ENCODE measurements around the gene CIART.
"Not testable (repeated sequence)": the region's sequence is repeated elsewhere in the genome, so short reads cannot be mapped to it uniquely, and the experiment has no call there.

The CIART gene

GRCh38 chr1:150302338-150302737, 20.0 kb downstream of the CIART start:
- DNase-seq, result peak in 52 of 56 donors; percentile 1 to 88 (median 60)

GRCh38 chr1:150302902-150303301, 20.5 kb downstream of the CIART start:
- no peak for DNase-seq

GRCh38 chr1:150308585-150308984, 26.2 kb downstream of the CIART start:
- not testable (repeated sequence) for DNase-seq

DNA sequence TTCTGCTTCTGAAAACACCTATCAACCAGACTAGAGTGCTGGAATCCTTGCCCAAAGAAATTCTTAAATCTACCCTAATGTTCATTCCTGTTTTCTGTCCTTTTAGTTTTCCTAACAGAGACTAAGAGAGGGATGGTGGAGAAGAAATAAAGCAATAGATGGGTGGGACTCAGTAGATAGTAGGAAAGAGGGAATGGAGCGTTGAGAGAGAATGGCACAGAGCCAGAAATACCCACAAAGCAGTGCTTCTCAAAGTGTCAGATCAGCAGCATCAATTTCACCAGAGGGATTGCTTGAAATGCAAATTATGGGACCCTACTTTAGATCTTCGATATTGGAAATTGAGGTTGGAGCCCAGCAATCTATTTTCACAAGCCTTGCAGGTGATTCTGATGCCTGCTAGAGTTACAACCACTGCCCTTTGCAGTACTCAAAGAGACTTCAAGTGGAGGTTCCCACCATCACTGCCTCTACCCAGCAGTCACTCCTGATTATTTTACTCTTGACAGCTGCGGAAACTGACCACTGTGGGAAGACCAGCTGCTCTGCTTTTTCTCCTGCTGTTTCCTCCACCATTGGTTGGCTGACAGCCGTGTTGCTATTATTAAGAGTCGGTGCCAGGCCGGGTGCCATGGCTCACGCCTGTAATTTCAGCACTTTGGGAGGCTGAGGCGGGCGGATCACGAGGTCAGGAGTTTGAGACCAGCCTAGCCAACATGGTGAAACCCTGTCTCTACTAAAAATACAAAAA, 27.6 kb downstream of the CIART start:
- no peak for DNase-seq

GRCh38 chr1:150311762-150312161, 29.4 kb downstream of the CIART start:
- no peak for DNase-seq

- not testable (repeated sequence) for DNase-seq
Measured at GRCh38 chr1:150314691-150315090, 32.3 kb downstream of the CIART start.

- DNase-seq, result no peak
Measured at GRCh38 chr1:150320667-150320978, 38.3 kb downstream of the CIART start.

DNA sequence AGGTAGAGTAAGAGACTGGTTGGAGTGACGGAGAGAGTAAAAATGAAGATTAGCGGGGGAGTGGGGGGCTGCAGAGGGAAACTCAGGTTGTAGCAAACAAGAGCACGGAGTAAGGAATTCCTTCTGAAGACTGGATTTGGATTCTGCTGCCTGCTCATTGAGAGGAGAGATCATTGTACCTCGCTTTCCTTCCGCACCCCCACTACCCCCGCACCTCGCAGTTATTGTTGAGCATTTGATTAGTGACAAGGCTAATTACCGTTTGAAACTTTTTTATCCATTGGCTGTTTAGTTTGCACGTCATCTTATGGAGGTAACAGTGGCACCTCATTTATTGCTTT, 39.4 kb downstream of the CIART start:
- no peak for DNase-seq

DNA sequence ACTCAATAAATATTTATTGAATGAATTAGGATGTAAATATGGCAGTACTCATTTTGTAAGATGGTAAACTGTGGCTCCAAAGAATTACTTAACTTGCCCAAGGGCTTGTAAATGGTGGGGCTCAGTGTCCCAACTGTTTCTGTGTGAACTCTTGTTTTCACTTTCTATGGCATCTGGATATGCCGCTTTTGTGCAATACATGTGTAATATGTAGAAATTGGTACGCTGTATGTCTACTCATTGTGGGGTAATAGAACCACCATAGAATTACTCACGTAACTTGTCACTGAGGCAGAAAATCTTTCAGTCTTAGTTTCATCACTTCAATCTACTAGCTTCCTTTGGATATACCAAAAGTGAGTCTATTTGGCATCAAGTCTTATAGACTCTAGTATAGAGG, 40.0 kb downstream of the CIART start:
- DNase-seq, result no peak

- DNase-seq, result peak in 31 of 56 donors; percentile 0 to 52 (median 7)
Measured at GRCh38 chr1:150332651-150333290, 50.4 kb downstream of the CIART start.

Measured in amygdala (tissue), 56 donors.